Mesenchymal stem cell (in vitro differentiated cells and primary cell): Measurements from ENCODE around the gene ZNF391.
"Not testable (repeated sequence)": the region's sequence is repeated elsewhere in the genome, so short reads cannot be mapped to it uniquely, and the experiment has no call there.

Experiments used
- DNase-seq: peaks from one replicate; pipeline ENCODE4 v3.0.0-alpha.2; 2013
- H2AFZ ChIP-seq: one replicate; pipeline ENCODE4 v1.6.1; 2013; ENCODE audit warnings: low read depth, mild to moderate bottlenecking, control low read depth, inconsistent platforms, low read length, moderate library complexity
- H2AK5ac ChIP-seq: 2 replicates; pipeline ENCODE4 v1.6.1; 2013; ENCODE audit warnings: low read length, moderate library complexity, mild to moderate bottlenecking, inconsistent platforms; ENCODE audit not compliant: severe bottlenecking
- H2BK120ac ChIP-seq: one replicate; pipeline ENCODE4 v1.6.1; 2013; ENCODE audit warnings: low read depth, mild to moderate bottlenecking, inconsistent platforms, low read length, moderate library complexity
- H2BK12ac ChIP-seq, 2 experiments: one replicate each; pipeline ENCODE4 v1.6.1; 2013; ENCODE audit warnings: inconsistent platforms in 2 of 2, low read length in 2 of 2, mild to moderate bottlenecking in 2 of 2, moderate library complexity in 2 of 2, control low read depth in 1 of 2
- H2BK15ac ChIP-seq: one replicate; pipeline ENCODE4 v1.6.1; 2013; ENCODE audit warnings: mild to moderate bottlenecking, low read depth, inconsistent platforms; ENCODE audit not compliant: poor library complexity, severe bottlenecking
- H2BK5ac ChIP-seq: 2 replicates; pipeline ENCODE4 v1.6.1; 2013; ENCODE audit warnings: low read depth, mild to moderate bottlenecking, low read length, control low read depth, inconsistent platforms; ENCODE audit not compliant: poor library complexity, severe bottlenecking
- H3K14ac ChIP-seq, 2 experiments: one replicate each; pipeline ENCODE4 v1.6.1; 2013; ENCODE audit warnings: inconsistent platforms in 2 of 2, low read length in 2 of 2, control low read depth in 1 of 2, mild to moderate bottlenecking in 1 of 2, moderate library complexity in 1 of 2
- H3K18ac ChIP-seq, 2 experiments: one replicate each; pipeline ENCODE4 v1.6.1; 2013; ENCODE audit warnings: inconsistent platforms in 2 of 2, low read length in 2 of 2, control low read depth in 1 of 2, low read depth in 1 of 2, mild to moderate bottlenecking in 1 of 2
- H3K23ac ChIP-seq, 2 experiments: one replicate each; pipeline ENCODE4 v1.6.1; 2013; ENCODE audit warnings: inconsistent platforms in 2 of 2, low read length in 2 of 2, mild to moderate bottlenecking in 2 of 2, moderate library complexity in 2 of 2, control low read depth in 1 of 2
- H3K27ac ChIP-seq: 2 replicates; pipeline ENCODE4 v1.5.1; 2013; ENCODE audit warnings: mild to moderate bottlenecking, moderate library complexity, low read length, control low read depth, inconsistent platforms; ENCODE audit not compliant: poor library complexity, severe bottlenecking
- H3K27me3 ChIP-seq, 2 experiments: 2 replicates each; pipeline versions ENCODE4 v1.6.1 to v1.7.0; 2013; ENCODE audit warnings: low read length in 2 of 2, mild to moderate bottlenecking in 2 of 2, moderate library complexity in 2 of 2, control low read depth in 1 of 2, inconsistent platforms in 1 of 2; ENCODE audit not compliant: control insufficient read depth in 1 of 2, insufficient read depth in 1 of 2
- H3K36me3 ChIP-seq, 2 experiments: 2 replicates each; pipeline versions ENCODE4 v1.6.1 to v1.7.0; 2013; ENCODE audit warnings: low read length in 2 of 2, control low read depth in 1 of 2, inconsistent platforms in 1 of 2, low read depth in 1 of 2, mild to moderate bottlenecking in 1 of 2; ENCODE audit not compliant: insufficient read depth in 2 of 2, control insufficient read depth in 1 of 2
- H3K4ac ChIP-seq, 2 experiments: one replicate each; pipeline ENCODE4 v1.6.1; 2013; ENCODE audit warnings: inconsistent platforms in 2 of 2, low read length in 2 of 2, mild to moderate bottlenecking in 2 of 2, moderate library complexity in 2 of 2, control low read depth in 1 of 2, low read depth in 1 of 2
- H3K4me1 ChIP-seq: 2 replicates; pipeline ENCODE4 v1.6.1; 2013; ENCODE audit warnings: low read depth, low read length, control low read depth; ENCODE audit not compliant: control insufficient read depth, insufficient read depth
- H3K4me2 ChIP-seq: 2 replicates; pipeline ENCODE4 v1.6.1; 2013; ENCODE audit warnings: low read length, mild to moderate bottlenecking, inconsistent platforms; ENCODE audit not compliant: poor library complexity, severe bottlenecking
- H3K4me3 ChIP-seq, 2 experiments: 2 replicates each; pipeline versions ENCODE4 v1.5.1 to v1.7.0; 2013; ENCODE audit warnings: low read length in 2 of 2, mild to moderate bottlenecking in 2 of 2, control low read depth in 1 of 2, low read depth in 1 of 2; ENCODE audit not compliant: insufficient read depth in 1 of 2
- H3K79me1 ChIP-seq: replicated peaks from 2 replicates; pipeline ENCODE4 v1.6.1; 2013; ENCODE audit warnings: mild to moderate bottlenecking, control low read depth, low read length, inconsistent platforms; ENCODE audit not compliant: poor library complexity, severe bottlenecking
- H3K9ac ChIP-seq: 2 replicates; pipeline ENCODE4 v1.7.0; 2013; ENCODE audit warnings: mild to moderate bottlenecking, low read length, moderate library complexity
- H3K9me3 ChIP-seq: 2 replicates; pipeline ENCODE4 v1.7.0; 2013; ENCODE audit warnings: mild to moderate bottlenecking, low read length; ENCODE audit not compliant: control insufficient read depth
- H4K8ac ChIP-seq: one replicate; pipeline ENCODE4 v1.6.1; 2013; ENCODE audit warnings: inconsistent platforms, mild to moderate bottlenecking, low read length, moderate library complexity
- H4K91ac ChIP-seq: one replicate; pipeline ENCODE4 v1.6.1; 2013; ENCODE audit warnings: mild to moderate bottlenecking, low read length, inconsistent platforms
- WGBS: methylation state at CpG from one replicate; pipeline ENCODE4 v1.1.7; 2013; ENCODE audit warnings: mixed read lengths; 5-methylcytosine and 5-hydroxymethylcytosine counted together

The ZNF391 gene

GRCh38 chr6:27378406-27378805, 10.2 kb upstream of the ZNF391 start:
- not testable (repeated sequence) for H3K4me2 ChIP-seq, H3K23ac ChIP-seq, H2BK15ac ChIP-seq, H2BK120ac ChIP-seq, H3K27ac ChIP-seq, H3K18ac ChIP-seq, H3K4ac ChIP-seq, H3K4me3 ChIP-seq, H3K9ac ChIP-seq, H4K91ac ChIP-seq, H3K36me3 ChIP-seq, DNase-seq, H2AFZ ChIP-seq, H3K27me3 ChIP-seq, H4K8ac ChIP-seq, H3K4me1 ChIP-seq, H2BK12ac ChIP-seq, H2BK5ac ChIP-seq, H3K14ac ChIP-seq, H2AK5ac ChIP-seq, H3K79me1 ChIP-seq
- WGBS: 14% methylated on average over 2 of the region's 4 CpGs
- peaks cover 13% of the 10 kb centered on the region for H3K9me3 ChIP-seq

- H3K4ac ChIP-seq, H2BK15ac ChIP-seq, H2BK12ac ChIP-seq, H3K4me1 ChIP-seq, H4K91ac ChIP-seq, H2BK120ac ChIP-seq, H2AK5ac ChIP-seq, H2BK5ac ChIP-seq, H3K14ac ChIP-seq, H3K9ac ChIP-seq, H4K8ac ChIP-seq, H2AFZ ChIP-seq, H3K79me1 ChIP-seq, H3K27ac ChIP-seq, DNase-seq, H3K4me3 ChIP-seq, H3K18ac ChIP-seq, H3K36me3 ChIP-seq, H3K27me3 ChIP-seq, H3K23ac ChIP-seq, H3K4me2 ChIP-seq: not testable (repeated sequence)
- 92% methylated on average over 27 of the region's 30 CpGs for WGBS
- H3K9me3 ChIP-seq: peaks cover 15% of the 10 kb centered on the region
Measured at GRCh38 chr6:27381001-27381400, 7.6 kb upstream of the ZNF391 start.

GRCh38 chr6:27383011-27383410, 5.5 kb upstream of the ZNF391 start:
- H3K9me3 ChIP-seq: peaks cover 15% of the 10 kb centered on the region
- no peaks in the 10 kb centered on the region for H3K79me1 ChIP-seq
- H2AK5ac ChIP-seq: no peak overlapping the region
- no peak overlapping the region for H3K4me3 ChIP-seq
- H2AFZ ChIP-seq: no peak overlapping the region
- H3K36me3 ChIP-seq: no peaks in the 10 kb centered on the region
- H3K18ac ChIP-seq: no peak overlapping the region
- H4K91ac ChIP-seq: no peak overlapping the region
- no peak overlapping the region for H3K4me2 ChIP-seq
- no peak overlapping the region for H3K4ac ChIP-seq
- no peak overlapping the region for H2BK15ac ChIP-seq
- H2BK12ac ChIP-seq: no peak overlapping the region
- no peak overlapping the region for H4K8ac ChIP-seq
- WGBS: 100% methylated on average over 1 of the region's 4 CpGs
- no peaks in the 10 kb centered on the region for H3K27me3 ChIP-seq
- no peaks in the 10 kb centered on the region for H3K4me1 ChIP-seq
- no peak overlapping the region for H3K14ac ChIP-seq
- H2BK5ac ChIP-seq: no peak overlapping the region
- H3K27ac ChIP-seq: no peak overlapping the region
- H2BK120ac ChIP-seq: no peak overlapping the region
- no peak overlapping the region for H3K9ac ChIP-seq
- H3K23ac ChIP-seq: no peak overlapping the region
- DNase-seq: no peak

GRCh38 chr6:27383481-27383880, 5.1 kb upstream of the ZNF391 start:
- Histone ChIP-seq H3K23ac (no peak overlapping the region), H4K91ac (no peak overlapping the region), H3K4me2 (no peak overlapping the region), H3K14ac (no peak overlapping the region), H3K27me3 (no peaks in the 10 kb centered on the region), H3K18ac (no peak overlapping the region), H3K27ac (no peak overlapping the region), H3K9ac (no peak overlapping the region), H3K9me3 (peaks cover 15% of the 10 kb centered on the region), H3K79me1 (no peaks in the 10 kb centered on the region), H2BK15ac (no peak overlapping the region), H2AFZ (no peak overlapping the region), H3K4me3 (no peak overlapping the region), H2BK12ac (no peak overlapping the region), H2AK5ac (no peak overlapping the region), H3K4ac (no peak overlapping the region), H2BK5ac (no peak overlapping the region), H2BK120ac (no peak overlapping the region), H3K4me1 (no peaks in the 10 kb centered on the region), H4K8ac (no peak overlapping the region), H3K36me3 (no peaks in the 10 kb centered on the region)
- no peak for DNase-seq
- WGBS: no CpG with 5 or more reads among the region's 1 CpG
